Activated CD8-positive, alpha-beta memory T cell treated with anti-CD3 and anti-CD28 coated beads for 24 hours (primary cell): Measurements from ENCODE around the gene KRT27.
"Not testable (repeated sequence)": the region's sequence is repeated elsewhere in the genome, so short reads cannot be mapped to it uniquely, and the experiment has no call there.

Experiments
- DNase-seq: peaks from one replicate; pipeline ENCODE4 v3.0.0-alpha.2; 2020

KRT27 gene

DNA sequence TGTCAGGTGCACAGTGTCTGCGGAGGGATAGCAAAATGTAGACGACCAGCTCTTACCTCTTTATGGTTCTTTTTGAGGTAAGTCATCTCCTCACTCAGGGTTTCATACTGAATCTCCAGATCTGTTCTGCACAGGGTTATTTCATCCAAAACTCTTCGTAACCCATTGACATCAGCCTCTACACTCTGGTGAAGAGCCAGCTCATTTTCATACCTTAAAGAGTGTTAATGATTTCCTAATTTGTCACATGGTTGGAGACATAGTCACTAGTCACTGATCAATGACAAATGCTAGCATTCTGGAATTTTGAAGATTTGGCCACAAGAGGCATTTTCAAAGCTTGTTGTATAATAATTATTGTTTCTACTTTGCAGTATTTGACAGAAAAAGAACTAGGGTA is 28.5 kb downstream of the KRT27 start:
- no peak for DNase-seq

DNA sequence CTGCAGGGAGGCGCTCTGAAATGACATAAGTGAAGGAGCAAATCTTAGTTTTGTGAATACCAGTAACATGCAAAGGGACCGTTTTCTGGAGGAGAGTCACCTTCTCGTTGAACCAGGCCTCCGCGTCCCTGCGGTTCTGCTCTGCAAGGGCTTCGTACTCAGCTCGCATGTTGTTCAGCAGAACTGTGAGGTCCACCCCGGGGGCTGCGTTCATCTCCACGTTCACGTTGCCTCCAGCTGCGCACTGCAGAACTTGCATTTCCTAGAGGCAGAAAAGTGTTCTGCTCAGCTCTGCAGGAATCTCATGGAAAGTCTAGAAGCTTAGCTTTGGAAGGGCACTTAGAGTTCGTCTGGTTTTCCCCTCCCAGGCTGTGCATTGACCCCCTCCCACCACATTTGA is 31.3 kb downstream of the KRT27 start:
- no peak for DNase-seq

DNA sequence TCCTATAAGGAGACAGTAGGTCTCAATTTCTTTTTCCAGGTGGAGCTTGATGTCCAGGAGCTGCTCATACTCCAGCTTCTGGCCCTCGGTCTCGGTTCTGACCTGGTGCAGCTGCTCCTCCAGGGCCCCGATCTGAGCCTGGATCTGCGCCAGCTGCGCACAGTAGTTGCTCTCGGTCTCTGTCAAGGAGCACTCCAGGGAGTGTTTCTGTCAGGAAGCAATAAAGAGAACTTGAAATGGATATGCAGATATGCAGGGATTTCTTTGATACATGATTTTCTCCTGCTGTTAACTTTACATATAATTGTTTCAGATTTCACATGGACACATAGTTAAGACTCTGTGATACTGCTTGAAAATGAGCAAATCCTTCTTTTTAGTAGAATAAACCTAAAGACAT is 32.0 kb downstream of the KRT27 start:
- DNase-seq = no peak

DNA sequence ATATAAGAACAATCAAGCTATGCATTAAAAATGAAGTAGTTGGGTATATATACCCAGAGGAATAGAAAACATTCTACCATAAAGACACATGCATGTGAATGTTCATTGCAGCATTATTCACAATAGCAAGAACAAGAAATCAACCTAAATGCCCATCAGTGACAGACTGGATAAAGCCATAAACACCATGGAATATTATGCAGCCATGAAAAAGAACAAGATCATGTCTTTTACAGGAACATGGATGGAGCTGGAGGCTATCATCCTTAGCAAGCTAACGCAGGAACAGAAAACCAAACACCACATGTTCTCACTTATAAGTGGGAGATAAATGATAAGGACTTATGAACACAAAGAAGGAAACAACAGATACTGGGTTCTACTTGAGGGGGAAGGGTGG is 33.7 kb downstream of the KRT27 start:
- not testable (repeated sequence) for DNase-seq

DNA sequence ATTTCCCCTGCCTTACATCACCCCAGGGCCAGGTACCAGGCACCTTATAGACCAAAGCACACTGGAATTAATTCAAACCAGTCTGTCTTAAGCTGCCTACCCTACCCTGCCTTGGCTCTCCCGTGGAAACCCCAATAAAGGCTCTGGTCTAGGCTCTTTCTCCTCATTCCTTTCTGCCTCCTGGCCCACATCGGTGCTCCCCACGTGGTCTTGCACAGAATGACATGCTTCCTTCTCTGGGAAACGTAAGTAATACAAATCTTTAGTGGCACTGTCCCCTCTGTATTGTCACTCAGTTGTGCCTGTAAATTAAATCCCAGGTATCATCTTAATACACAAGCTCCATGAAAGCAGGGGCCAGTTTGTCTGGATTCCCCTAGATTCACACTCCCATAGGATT is 43.8 kb downstream of the KRT27 start:
- no peak for DNase-seq

DNA sequence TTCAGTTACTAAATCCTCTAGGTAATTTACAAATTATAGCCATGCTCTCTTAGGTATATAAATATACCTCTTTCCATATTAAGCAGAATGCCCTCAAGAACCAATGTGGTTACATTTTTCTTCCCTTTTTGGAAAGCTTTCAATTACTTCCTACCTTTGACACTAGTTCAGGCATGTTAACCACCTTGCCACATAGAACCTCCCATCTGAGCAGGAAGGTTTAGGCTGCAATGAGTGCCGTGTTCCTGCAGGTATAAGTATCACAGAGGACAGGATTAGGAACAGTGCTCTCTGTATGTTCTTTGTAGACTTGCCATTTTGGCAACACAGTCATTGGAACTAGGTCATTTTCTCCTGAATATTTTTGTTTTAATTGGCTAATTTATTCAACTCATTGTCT is 47.3 kb downstream of the KRT27 start:
- no peak for DNase-seq

DNA sequence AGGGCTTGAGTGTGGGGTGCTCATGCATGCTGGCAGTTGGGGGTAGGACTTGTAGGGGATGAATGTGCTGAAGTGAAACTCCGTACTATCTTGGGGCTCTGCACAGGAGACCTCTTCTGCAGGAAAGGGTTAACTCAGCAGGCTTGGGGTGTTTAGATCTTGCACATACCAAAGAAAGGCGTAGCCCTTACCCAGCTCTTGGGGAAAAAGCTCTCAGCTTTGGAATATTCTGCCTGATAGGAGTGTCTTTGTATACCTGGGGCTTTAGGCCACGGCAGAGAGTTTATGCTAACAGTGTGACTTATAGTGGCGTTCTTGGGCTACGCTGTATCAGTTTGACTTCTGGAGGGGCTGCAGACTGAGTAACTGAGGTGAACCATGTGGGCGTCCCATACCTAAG is 48.3 kb downstream of the KRT27 start:
- DNase-seq = no peak

DNA sequence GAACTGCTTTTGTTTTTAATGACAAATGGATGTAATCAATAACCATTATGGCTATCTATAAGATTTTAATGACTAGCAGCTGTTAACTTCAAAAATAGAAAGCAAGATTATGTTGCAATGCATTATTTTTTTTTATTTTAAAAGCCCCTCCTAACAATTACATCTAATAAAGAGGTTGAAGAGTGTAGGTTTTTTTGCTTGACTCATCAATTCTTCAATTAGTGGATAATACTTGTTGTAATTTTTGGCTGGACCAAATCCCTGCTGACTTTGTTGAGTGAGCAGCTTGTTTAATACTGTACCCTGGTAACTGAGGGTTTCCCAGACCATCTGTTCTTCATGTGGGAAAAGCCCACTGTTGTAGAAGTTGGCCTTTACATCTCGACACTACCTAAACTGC is 51.4 kb downstream of the KRT27 start:
- DNase-seq = no peak

DNA sequence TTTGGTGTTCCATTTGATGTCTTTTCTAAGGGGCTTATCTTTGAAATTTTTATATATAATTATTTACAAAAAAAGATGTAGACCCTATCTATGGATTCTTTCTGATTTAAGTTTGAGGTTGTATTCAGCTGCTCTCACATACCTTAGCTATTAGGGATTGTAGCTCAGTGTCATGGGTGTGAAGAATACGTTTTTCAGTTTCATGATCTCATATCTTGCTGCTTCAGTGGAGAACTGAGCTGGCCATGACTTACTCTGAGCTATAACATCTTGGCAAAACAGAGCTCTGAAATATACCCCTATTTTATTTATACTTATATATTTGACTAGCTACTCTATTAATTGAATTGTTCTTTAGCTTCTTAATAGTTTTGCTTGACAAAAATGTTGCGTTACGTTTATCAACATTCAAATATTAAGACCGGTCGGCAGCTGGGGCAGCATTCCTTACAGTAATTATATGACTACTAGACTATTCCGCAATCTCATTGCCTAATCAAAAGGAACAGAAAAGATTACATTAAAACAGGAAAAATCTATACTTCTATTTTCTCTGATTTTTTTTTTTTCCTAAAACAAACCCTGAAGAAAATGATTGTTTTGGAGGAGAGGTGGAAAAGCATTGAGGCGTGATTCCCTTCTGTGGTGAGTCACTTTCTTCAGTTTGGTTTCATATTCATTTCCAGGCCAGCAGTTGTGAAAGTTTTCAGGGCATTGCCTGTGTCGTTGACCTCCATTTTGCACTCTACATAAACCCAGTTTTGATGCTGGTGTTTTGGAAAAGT is 54.7 kb downstream of the KRT27 start:
- no peak for DNase-seq

DNA sequence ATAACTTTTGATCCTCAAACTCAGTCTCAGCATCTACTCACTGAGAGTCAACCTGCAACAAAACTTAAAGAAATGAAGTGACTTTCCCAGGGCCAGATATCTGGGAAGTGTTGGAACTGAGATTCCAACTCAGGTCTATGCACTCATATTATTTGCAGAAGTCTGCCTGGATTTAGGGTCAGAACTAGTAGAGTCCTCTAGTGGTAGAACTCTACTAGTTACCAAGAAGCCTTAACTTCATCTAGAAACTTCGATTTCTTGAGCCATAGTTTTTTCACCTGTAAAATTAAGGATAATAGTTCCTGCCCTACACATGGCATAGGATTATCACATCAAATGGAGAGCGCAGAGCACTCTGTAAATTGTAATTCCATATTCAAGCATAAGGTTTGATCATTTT is 55.4 kb downstream of the KRT27 start:
- DNase-seq = no peak
